Fibroblast of peridontal ligament (primary cell): ENCODE measurements around the gene RRAGD.
A peak's percentile ranks its signal among the peaks of the same experiment; 100 is the strongest.

Experiments
- DNase-seq: peaks from one replicate; pipeline ENCODE4 v3.0.0-alpha.2; 2010; ENCODE audit errors: extremely low read depth

The RRAGD gene

DNA sequence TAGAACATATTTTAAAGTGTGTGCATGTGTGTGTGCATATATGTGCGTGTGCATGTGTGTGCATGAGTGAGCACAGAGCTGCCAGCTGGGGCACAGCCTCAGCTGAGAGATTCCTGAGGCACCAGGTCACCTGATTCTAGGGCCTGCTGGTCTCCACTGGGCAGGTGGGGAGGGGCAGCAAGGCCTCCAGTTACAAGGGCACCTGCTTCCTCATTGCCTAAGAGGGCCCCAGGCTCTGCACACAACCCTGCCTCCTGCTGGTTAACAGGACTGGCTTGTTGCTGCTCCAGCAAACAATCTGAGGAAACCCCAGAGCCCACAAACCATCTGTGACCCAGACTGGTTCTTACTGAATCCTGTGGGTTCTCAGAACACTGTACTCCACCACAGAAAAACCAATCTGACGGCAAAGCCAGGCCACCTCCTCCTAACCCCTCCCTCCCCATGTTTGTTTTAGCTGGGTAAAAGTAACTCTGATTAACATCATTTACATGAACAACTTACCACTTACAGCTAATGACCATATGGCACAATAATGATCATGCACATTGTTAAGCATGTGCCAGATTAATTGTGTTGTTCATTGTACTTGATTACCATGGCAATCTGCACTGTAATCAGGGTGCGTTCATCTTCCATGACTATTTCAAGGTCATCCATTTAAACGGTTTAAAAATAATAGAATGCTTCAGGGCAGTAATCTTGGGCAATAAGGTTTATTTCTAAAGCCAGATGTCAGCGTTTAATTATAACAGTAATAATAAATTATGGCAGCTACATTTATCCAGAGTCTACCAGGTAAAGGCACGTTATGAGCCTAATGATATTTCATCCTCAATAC lies 36.4 kb downstream of the RRAGD start:
- no peak for DNase-seq

DNA sequence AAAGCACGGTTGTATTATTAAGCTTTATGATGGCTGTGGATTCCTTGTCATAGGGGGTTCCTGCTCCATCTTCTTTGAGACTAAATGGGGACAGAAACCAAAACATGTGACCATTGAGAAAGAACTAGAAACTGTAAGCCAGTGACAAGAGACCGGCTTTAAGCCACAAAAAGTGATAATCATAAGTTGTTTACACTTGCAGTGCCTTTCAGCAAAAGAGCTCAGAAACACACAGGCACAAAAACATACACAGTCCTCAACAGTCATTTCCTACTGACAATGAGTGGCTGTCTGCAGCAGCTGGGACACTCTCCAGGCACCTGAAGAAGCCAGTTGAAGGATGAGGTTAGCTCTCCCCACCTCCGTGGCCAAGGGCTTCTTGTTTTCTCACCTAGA lies 39.6 kb downstream of the RRAGD start:
- DNase-seq, result no peak

DNA sequence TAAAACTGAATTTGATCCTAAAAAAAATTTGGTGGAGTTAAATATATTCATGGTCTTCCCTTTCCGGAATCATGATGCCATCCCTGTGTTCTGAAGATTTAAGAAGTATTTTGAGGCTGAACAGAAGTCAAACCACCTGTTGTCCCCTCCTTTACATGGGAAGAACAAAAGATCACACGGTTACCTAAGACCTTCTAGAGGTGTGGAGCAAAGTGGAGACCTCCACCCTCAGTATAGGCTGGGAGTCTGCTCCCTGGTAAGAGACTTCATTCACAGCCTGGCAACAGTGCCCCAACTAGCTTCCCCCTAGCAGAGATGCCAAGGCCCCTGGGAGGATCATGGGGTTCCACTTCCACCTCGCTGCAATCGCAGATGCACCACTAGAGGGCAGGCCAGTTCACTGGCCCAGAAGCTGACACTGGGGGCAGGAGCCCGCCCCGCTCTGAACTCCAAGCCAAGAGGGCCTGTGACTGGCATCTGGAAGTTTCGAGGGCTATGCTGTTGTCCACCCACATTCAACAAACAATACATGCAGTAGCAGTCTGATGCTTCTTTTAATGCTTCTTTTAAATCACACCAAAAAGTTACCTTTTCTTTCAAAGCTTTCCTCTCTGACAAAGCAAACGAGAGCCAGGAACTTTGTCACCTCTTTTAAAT lies 40.1 kb downstream of the RRAGD start:
- DNase-seq, result peak; percentile 46

DNA sequence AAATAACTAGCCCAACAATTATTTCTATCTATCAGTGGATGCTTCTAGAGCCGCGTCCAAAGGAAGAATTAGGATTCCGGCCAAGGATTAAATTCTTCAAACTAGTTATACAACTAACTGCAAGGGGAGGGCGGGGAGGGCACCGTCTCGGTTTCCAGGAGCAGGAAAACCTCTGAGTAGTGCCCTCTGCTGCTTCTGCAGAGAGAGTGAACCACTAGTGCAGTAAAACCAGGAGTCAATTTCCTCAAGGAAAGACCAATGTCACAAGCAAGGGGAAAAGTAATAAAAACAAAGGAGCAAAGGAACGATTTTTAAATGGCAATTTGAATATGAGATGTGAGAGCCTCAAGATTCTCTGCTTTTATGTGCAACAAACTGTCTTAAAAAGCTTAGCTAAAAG lies 43.1 kb downstream of the RRAGD start:
- peak; percentile 62 for DNase-seq

DNA sequence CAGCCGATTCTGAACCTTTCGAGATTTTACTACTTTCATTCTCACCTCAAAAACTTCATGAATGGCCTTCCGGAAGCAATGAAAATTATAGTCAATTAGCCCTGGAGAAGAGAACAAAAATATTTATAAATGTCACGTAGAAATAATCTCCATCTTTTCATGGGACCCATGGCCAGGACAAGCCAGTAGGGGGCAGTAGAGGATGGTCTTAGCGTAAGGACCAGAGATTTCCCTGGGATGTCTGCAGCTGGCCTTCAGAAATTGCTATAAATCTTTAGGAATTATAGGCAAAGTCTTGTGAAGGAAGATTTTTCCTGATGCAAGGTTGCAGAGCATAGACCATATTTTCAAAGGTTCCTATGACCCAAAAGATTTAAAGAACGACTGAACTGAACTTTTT lies 44.0 kb downstream of the RRAGD start:
- peak; percentile 70 for DNase-seq

DNA sequence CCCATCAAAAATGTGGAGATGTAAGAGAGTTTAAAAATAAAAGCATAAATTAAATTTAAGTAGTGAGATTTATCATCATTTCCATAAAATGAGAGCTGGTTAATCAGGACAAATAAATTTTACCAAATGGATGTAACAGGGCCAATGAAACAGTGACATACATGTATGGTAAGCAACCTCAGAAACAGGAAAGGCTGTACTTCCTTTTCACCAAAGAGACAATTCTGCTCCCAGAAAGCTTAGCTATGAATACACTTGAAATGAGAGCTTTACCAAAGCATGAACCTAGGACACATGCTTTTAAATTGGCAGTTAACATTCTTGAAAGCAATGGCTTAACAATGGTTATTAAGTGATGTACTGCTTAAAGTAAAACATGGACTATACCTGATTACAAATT lies 47.5 kb downstream of the RRAGD start:
- no peak for DNase-seq

DNA sequence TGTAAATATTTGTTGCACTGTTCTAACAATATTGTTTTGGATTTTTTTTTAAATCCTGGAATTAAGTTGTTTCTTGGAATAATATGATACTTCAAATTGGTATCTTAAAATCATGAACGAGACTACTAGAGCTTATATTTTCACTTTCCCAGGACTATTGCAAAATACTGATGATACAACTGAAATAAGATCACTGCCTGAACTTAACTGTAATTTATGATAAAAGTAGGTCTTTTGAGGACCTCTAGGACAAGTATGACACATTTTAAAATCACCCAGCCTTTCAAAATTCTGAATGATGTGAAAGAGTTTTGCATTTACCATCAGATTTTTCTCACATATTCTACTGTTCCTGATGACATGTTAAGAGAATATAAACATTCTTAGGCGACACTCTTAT lies 50.9 kb downstream of the RRAGD start:
- DNase-seq, result peak; percentile 48

DNA sequence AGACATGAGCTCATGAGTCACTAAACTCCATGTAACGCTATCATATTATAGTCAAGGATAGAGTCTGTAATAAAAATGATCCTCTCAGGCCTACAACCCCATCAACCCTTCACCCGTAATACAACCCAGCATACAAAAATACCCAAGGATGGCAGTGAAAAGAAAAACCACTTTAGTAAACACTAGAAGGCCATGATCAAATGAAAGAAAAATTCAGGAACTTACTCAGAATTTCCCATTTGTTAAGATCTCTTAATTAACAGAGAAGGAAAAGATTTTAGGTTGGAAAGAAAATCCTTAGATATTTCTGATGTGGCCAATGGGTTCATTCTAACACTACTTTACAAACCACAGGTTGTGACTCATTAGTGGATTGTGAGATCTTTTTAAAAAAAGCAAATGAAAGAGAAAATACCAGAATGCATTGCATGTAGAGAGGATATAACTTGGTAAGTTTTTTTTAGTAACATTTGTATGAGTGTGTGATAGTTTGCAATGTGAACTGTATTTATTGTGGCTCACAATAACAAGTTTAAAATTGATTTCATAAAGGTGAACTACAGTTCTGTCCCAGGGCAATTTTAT lies 51.6 kb downstream of the RRAGD start:
- peak; percentile 76 for DNase-seq

DNA sequence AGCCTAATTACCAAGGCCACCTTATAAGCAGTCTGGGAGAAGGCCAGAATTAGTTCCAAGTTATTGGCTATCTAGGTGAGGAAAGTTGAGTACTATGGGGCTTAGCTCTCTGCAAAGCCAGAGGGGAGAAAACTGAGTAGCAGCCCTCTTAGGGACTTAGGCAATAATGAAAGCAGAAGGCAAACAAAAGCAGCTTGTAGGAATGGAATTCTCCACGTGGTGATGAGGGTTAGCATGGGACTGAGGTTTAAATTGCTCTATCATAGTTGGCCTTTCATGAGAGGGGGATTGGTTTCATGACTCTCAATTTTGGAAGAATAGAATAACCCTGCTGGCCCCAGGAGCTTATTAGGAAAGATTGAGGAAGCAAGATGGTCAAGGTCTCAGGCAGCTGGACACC lies 52.5 kb downstream of the RRAGD start:
- peak; percentile 31 for DNase-seq

DNA sequence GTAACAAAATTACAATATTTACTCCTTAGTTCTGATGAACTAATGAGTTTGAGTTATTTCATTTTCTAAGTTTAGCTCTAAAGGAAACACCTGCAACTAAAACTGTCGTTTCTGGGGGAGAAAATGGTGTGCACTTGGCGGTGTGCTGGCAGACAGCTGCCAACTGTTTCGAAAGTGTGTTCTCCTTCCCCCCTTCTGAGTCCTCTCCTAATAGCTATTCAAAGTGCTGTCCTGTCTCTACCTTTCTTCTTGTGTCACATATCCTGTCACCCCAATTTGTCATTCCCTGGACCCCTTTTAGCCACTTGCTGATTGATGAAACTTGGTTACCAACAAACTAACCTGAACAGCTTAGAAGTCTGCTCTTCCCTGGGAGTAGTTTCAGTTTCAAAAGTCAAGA lies 54.7 kb downstream of the RRAGD start:
- no peak for DNase-seq

DNA sequence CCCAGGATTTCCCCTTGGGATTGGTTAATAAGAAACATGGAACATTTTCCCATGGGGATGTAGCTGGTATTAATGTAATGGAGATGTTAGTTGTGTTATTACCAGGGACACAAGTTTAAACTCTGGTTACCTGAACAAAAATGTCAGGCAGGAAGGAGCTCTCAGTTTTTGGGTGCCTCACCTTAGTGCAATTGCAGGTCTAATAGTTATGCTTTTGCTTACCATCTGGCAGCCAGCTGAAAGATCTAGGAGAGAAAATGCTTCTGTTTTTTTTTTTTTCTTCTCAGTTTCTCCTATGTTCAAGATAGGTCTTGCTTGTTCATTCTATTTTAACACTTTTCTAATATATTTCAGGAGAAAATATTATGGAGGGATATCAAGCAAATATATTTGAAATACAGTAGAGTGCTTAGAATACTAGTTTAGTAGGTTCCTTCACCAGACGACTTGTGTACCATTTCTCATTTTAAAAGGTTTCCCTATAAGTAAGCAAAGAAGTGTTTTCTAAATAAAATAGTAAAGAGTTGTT lies 55.4 kb downstream of the RRAGD start:
- no peak for DNase-seq

DNA sequence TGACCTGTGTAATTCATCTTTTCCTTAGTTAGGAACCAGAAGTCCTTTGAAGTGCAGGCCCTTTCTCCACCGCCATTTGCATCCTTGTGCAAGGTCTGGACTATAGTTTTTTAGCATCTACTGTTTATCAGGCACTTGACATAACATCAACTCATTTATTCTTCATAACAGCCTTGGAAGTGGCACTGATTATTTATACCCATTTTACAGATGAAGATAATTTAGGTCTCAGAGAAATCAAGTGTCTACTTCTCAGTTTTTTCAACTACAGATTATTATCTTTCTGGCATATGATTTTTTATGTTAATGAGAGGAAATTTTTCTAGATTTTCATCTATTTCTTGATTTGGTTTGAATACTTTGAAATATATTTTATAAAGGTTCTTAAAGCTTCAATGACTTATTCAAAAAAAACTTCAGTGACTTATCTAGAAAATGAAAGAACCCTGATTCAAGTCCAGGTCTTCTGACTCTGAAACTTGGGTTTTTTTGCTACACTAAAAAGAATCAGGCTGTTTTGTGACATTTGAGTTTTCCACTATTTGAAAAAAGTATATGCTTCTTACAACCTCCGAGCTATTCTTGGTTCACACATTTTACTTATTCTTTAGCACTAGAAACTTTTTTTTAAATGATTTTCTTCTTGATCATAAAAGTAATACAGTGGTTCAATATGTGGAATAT lies 56.4 kb downstream of the RRAGD start:
- no peak for DNase-seq

DNA sequence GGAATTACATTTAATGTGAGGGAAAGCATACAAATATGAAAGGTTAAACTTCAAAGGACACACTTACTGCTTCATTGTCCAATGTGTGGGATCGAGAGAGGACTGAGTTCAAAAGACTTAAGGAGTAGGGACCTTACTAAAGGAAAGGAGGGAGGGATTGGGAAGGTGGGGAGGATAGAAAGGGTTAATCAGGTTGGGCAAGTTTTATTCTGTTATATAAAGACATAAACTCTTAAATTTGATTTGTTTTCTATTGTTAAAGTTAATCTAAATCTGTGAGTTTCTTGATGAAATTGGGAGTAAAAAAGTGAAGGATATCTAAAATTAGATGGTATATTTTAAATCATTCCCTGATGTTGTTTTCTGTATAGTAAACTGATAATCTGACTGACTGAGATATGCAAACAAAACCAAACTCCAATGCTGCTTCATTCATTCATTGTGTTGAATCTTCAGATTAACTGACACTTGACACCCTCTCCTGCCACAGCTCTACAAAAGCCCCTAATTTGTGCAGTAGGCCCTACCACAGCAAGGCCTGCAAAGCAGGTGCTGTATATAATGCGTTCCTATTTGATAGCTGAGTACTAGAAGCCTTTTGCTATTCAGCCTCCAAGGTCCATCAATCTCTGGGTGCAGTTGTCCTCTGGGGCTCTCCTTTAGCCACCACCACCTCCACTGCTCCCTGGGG lies 58.2 kb downstream of the RRAGD start:
- DNase-seq, result no peak

DNA sequence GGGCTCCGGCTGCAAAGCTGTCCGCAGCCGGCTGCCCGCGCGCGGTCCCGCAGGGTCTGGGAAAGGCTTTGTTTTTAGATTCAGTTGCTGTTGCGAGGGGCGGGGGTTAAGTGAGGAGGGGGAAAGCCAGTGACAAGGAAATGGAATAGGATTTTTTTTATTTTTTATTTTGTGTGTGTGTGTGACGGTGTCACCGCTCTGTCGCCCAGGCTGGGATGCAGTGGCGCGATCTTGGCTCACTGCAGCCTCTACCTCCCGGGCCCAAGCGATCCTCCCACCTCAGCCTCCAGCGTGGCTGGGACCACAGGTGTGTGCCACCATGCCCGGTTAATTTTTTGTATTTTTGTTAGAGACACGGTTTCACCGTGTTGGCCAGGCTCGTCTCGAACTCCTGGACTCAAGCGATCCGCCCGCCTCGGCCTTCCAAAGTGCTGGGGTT lies 58.9 kb downstream of the RRAGD start:
- no peak for DNase-seq

DNA sequence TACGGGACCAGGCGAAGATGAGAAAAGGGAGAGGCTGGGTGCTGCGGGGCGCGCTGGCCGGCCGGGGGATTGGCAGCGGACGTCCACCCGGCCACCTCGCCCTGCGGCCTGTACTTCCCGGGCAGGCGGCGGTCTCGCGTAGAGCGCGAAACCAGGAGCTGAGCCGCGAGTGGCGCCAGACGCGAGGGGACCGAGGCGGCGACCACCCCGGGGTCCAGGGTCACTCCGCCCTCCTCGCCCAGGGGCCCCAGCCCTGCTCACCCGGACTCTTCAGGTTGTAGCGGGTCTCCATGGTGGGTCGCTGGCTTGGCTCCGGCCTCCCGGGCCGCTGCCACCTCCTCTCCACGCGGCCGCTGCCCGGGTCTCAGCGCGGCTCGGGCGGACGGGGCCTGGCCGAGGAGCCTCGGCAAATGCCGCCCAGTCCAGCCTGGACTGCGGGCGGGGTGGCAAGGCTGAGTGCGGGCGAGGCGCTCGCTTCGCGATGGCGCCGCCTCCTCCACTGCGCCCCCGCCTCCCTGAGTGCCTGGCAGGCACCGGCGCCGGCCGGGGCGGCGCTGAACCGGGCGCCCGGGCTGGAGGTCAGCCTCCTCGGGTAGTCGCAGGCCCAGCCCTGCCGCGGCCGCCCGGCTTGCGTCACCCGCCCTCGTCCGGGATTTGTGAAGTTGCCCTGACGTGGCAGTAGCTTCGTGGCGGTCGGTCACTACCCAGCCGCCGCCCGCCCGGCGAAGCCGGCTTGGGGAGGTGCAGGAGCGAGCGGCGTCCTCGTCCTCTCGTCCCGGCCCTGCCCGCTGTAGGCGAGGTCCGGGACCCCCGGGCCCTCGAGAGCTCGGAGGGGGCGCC lies 59.6 kb downstream of the RRAGD start, which contains the start of gene UBE2J1:
TSS of gene UBE2J1 (minus strand) at position 445 of the 840 bp plus-strand sequence. CDS start at position 292, 153 bp downstream.
- DNase-seq, result peak; percentile 93

DNA sequence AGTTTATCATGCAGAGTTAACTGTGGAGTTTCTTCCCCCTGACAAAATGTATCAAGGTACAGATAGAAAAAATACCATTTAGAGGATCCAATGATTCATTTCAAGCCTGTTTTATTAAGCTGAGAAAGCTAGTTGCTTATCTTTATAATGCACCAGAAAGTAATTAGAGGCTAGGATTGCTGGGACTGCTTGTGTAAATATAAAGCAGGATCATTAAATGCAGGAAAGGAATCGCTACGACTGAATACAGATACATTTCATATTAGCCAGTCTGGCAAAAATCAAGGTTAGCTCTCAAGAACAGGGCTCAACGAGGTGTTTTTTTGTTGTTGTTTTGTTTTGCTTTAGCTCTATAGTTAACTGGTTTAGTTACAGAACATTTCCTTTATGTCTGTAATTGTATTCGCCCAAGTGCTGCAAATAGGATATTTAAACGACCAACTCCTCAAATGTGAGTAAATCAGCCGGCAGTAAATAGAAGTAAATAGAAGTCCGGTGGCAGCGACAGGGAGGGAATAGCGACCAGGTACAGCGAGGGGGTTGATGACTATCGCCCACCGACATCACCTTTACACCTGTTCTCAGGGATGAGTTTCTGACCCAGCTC lies 60.3 kb downstream of the RRAGD start:
- DNase-seq, result peak; percentile 25

DNA sequence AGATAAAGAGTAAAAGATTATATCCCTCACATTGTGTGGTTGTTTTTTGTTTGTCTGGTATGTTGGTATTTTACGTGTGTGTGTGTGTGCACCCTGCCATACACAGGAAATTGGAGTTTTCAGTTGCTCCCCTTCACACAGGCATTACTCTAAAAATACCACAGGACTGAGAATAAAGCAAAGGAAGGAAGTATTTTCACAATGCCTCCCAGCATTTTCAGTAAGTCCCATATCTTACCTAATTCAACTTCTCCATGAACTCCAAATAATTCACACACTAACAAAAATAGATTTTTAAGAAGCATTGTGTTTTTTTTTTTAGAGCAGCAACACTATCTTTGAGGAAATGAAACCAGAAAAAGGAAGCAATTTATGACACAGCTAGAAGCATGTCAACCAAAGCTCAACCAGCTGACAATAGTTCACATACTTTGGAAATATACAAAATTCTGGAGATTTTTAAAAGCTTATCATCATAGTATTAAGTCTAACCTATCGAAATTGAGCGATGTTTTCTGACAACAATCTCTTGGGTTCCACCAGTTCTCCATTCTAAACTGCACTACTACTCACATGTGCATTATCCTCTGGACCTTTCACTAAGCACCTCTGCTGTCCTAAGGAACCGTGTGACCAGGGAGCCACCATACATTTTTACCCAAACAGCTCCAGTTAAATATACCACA lies 61.6 kb downstream of the RRAGD start:
- peak; percentile 23 for DNase-seq

DNA sequence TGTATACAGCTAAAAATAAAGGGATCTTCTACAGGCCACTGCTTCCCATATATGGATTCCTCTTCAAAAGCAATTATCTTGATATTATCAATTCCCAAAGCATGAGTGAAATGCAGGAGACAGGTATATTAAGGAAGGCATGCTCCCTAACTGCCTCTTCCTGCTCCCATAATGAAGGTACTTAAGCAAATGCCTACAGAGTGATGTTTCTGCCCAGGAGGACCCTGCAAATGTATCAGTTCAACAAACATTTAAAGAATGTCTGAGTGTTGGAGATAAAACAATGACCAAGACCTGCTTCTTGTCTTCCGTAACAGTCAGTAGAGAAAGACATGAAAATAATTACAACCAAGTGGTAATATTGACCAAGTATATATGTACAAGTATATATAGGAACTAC lies 63.7 kb downstream of the RRAGD start:
- DNase-seq, result no peak

DNA sequence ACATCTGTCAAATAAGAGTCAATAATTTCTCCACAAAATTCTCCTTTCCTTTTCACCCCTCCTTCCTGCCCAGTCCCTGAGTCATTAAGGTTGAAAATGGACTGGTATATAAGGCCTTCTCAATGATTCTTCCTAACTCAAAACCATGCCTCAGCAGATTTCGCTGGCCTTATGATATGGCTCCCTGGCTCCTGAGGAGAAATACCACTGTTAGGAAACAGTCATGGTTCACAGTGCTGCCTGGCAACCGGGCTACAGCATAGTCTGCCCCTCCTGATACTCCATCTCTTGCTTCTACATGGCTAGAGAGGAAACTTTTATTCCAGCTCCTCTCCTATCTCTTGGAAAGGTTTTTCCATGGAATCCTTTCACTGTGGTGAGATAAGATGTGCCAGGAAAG lies 64.2 kb downstream of the RRAGD start:
- no peak for DNase-seq
